Tongue (tissue), 2 donors: ENCODE measurements around the gene NEK8. TPM values are rescaled to one million over a fixed set of nuclear protein-coding genes. Genes with fewer than 3 reads are reported as not detected.
"Not testable (repeated sequence)": the region's sequence is repeated elsewhere in the genome, so short reads cannot be mapped to it uniquely, and the experiment has no call there.

ENCODE experiments used
- DNase-seq: peaks from one replicate; pipeline ENCODE4 v3.0.0-alpha.2; 2015
- total RNA-seq: library from RNA; depleted of rRNA; stranded (reverse); fragments of >200 nt; gene quantifications from one replicate; pipeline ENCODE4 v1.2.3, GENCODE V29; 2014

NEK8 gene
- total RNA-seq, 1 donor from 2014 or later = 4.1 TPM

GRCh38 chr17:28710861-28711722 lies 17.5 kb upstream of the NEK8 start:
- DNase-seq = peak; percentile 96

- DNase-seq = no peak
Measured at GRCh38 chr17:28711723-28712031, 16.9 kb upstream of the NEK8 start, which contains the start of gene PROCA1. TSS of gene PROCA1 (minus strand) at chr17:28711888. CDS start at chr17:28711660, 228 bp downstream.

- peak; percentile 60 for DNase-seq
Measured at GRCh38 chr17:28712032-28712704, 16.4 kb upstream of the NEK8 start.

- no peak for DNase-seq
Measured at GRCh38 chr17:28712705-28713415, 15.7 kb upstream of the NEK8 start.

- no peak for DNase-seq
Measured at GRCh38 chr17:28714281-28714680, 14.3 kb upstream of the NEK8 start.

- no peak for DNase-seq
Measured at GRCh38 chr17:28715217-28715616, 13.4 kb upstream of the NEK8 start.

- DNase-seq = peak; percentile 74
Measured at GRCh38 chr17:28716740-28717577, 11.6 kb upstream of the NEK8 start.

GRCh38 chr17:28717578-28718332 lies 10.8 kb upstream of the NEK8 start, which contains the start of gene RAB34:
TSS of gene RAB34 (minus strand) at chr17:28717868. CDS start at chr17:28717266, 602 bp downstream.
- DNase-seq = peak; percentile 96

GRCh38 chr17:28718333-28719020 lies 10.1 kb upstream of the NEK8 start:
- no peak for DNase-seq

- no peak for DNase-seq
Measured at GRCh38 chr17:28719021-28719433, 9.6 kb upstream of the NEK8 start.

- DNase-seq = no peak
Measured at GRCh38 chr17:28720247-28720996, 8.2 kb upstream of the NEK8 start.

- DNase-seq = not testable (repeated sequence)
Measured at GRCh38 chr17:28720997-28721329, 7.6 kb upstream of the NEK8 start.

GRCh38 chr17:28722417-28723158 lies 6.0 kb upstream of the NEK8 start:
- no peak for DNase-seq

- DNase-seq = no peak
Measured at GRCh38 chr17:28723159-28723835, 5.3 kb upstream of the NEK8 start.

GRCh38 chr17:28723836-28724499 lies 4.6 kb upstream of the NEK8 start:
- DNase-seq = not testable (repeated sequence)

- no peak for DNase-seq
Measured at GRCh38 chr17:28724500-28725165, 4.0 kb upstream of the NEK8 start.

GRCh38 chr17:28725166-28725659 lies 3.4 kb upstream of the NEK8 start:
- DNase-seq = peak; percentile 41
